Renal pelvis (tissue), 12 donors: ENCODE data around the gene ACP3. TPM values are rescaled to one million over a fixed set of nuclear protein-coding genes. Genes with fewer than 3 reads are reported as not detected.
"Not testable (repeated sequence)": the region's sequence is repeated elsewhere in the genome, so short reads cannot be mapped to it uniquely, and the experiment has no call there.

ENCODE experiments used
- DNase-seq: peaks from one replicate; pipeline ENCODE4 v3.0.0-alpha.2; 2013
- long read RNA-seq, 16 experiments: transcript quantifications; one replicate each; lab custom pipeline, GENCODE V29; 2026
- polyA plus RNA-seq, 3 donors: library from polyadenylated mRNA; unstranded; fragments of 120-200 nt; gene quantifications; one replicate each; pipeline ENCODE4 v1.2.1, GENCODE V29; 2013; ENCODE audit not compliant: insufficient read length in 3 of 3

The ACP3 gene
- polyA plus RNA-seq, result 10 to 100 TPM; 59.9 to 76.4 (median 66.5) TPM
- long read RNA-seq, donor 1, transcript ACPP-201 (10 exons, 3,125 nt), result major isoform, 6 of 25 reads
- long read RNA-seq, donor 1, partial matches to known transcripts, result 16 of 25 reads
- long read RNA-seq, donor 1, other reads (novel, unspliced or antisense), result 0 of 25 reads
- long read RNA-seq, donor 2, transcript ACPP-201 (10 exons, 3,125 nt), result minor isoform, 5 of 12 reads
- long read RNA-seq, donor 2, transcript ACPP-202 (11 exons, 1,783 nt), result major isoform, 7 of 12 reads
- long read RNA-seq, donor 2, partial matches to known transcripts, result 0 of 12 reads
- long read RNA-seq, donor 2, other reads (novel, unspliced or antisense), result 0 of 12 reads
- long read RNA-seq, donor 3, partial matches to known transcripts, result 21 of 27 reads
- long read RNA-seq, donor 3, other reads (novel, unspliced or antisense), result 0 of 27 reads
- long read RNA-seq, donor 4, partial matches to known transcripts, result 0 of 4 reads
- long read RNA-seq, donor 4, other reads (novel, unspliced or antisense), result 0 of 4 reads
- long read RNA-seq, donor 5, partial matches to known transcripts, result 0 of 4 reads
- long read RNA-seq, donor 5, other reads (novel, unspliced or antisense), result 0 of 4 reads
- long read RNA-seq, donor 6, transcript ACPP-202 (11 exons, 1,783 nt), result major isoform, 5 of 9 reads
- long read RNA-seq, donor 6, partial matches to known transcripts, result 0 of 9 reads
- long read RNA-seq, donor 6, other reads (novel, unspliced or antisense), result 0 of 9 reads
- long read RNA-seq, donor 7, transcript ACPP-201 (10 exons, 3,125 nt), result major isoform, 5 of 42 reads
- long read RNA-seq, donor 7, partial matches to known transcripts, result 34 of 42 reads
- long read RNA-seq, donor 7, other reads (novel, unspliced or antisense), result 0 of 42 reads
- long read RNA-seq, donor 8, result 0 reads
- long read RNA-seq, donor 9, partial matches to known transcripts, result 0 of 6 reads
- long read RNA-seq, donor 9, other reads (novel, unspliced or antisense), result 0 of 6 reads
- long read RNA-seq, donor 10, partial matches to known transcripts, result 0 of 6 reads
- long read RNA-seq, donor 10, other reads (novel, unspliced or antisense), result 0 of 6 reads
- long read RNA-seq, donor 11, partial matches to known transcripts, result 10 of 16 reads
- long read RNA-seq, donor 11, other reads (novel, unspliced or antisense), result 0 of 16 reads
- long read RNA-seq, donor 12, transcript ACPP-201 (10 exons, 3,125 nt), result major isoform, 8 of 11 reads
- long read RNA-seq, donor 12, partial matches to known transcripts, result 0 of 11 reads
- long read RNA-seq, donor 12, other reads (novel, unspliced or antisense), result 0 of 11 reads
- long read RNA-seq, donor 13, transcript ACPP-201 (10 exons, 3,125 nt), result major isoform, 5 of 16 reads
- long read RNA-seq, donor 13, partial matches to known transcripts, result 8 of 16 reads
- long read RNA-seq, donor 13, other reads (novel, unspliced or antisense), result 0 of 16 reads
- long read RNA-seq, donor 14, result 0 reads
- long read RNA-seq, donor 15, transcript ACPP-201 (10 exons, 3,125 nt), result major isoform, 8 of 13 reads
- long read RNA-seq, donor 15, transcript ACPP-202 (11 exons, 1,783 nt), result minor isoform, 5 of 13 reads
- long read RNA-seq, donor 15, partial matches to known transcripts, result 0 of 13 reads
- long read RNA-seq, donor 15, other reads (novel, unspliced or antisense), result 0 of 13 reads
- long read RNA-seq, donor 16, transcript ACPP-202 (11 exons, 1,783 nt), result major isoform, 8 of 11 reads
- long read RNA-seq, donor 16, partial matches to known transcripts, result 0 of 11 reads
- long read RNA-seq, donor 16, other reads (novel, unspliced or antisense), result 0 of 11 reads

DNA sequence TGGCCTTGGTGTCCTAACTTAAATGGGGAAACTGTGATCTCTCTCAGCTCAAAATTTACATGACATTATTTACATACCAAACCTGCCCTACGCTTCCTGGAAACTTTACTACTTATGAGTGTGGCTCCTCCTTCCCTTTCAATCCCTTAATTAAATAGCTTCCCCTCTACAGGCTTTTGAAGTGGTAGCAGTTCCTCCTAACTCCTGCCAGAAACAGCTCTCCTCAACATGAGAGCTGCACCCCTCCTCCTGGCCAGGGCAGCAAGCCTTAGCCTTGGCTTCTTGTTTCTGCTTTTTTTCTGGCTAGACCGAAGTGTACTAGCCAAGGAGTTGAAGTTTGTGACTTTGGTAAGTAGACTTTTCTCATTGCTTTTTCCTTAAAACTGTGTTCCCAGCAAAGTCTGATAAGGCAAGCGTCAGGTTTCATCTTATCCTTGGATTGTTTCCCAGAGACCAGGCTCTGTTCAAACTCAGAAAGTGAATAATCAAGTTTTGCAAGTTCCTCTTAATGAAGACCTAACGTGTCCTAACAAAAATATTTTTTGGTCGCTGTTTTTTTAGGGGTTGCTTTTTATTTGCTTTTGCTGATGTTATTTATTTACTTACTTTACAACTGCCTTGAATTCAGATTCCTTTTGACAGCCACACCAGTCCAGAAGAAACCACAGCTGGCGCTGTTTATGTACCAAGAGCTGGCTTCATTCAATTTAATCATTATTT, at the start of gene ACP3:
Gene ACP3 (plus strand): TSS at position 179 of the 720 bp plus-strand sequence. CDS start 50 bp downstream, at position 229.
- DNase-seq, result peak; percentile 77

- DNase-seq, result no peak
These were observed 48.3 kb upstream of the ACP3 start for GRCh38 chr3:132268956-132269355.

DNA sequence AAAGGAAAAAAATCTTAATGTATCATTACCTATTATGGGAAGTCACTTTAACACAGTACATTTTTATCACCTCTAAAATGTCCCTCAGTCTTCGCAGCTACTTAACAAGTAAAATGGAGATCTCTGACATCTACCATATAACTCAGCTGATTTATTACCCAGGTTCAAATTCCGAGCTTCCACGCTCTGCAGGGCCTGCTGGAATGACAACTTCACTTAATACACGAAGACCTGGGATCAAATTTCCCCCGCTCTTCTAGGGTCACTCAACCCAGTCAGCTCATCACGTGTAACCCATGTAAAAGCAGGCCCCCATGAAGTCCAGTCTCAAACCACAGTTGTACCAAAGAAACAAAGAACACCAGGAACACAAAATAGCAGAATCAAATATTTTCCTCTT, 44.2 kb upstream of the ACP3 start:
- peak; percentile 91 for DNase-seq

DNA sequence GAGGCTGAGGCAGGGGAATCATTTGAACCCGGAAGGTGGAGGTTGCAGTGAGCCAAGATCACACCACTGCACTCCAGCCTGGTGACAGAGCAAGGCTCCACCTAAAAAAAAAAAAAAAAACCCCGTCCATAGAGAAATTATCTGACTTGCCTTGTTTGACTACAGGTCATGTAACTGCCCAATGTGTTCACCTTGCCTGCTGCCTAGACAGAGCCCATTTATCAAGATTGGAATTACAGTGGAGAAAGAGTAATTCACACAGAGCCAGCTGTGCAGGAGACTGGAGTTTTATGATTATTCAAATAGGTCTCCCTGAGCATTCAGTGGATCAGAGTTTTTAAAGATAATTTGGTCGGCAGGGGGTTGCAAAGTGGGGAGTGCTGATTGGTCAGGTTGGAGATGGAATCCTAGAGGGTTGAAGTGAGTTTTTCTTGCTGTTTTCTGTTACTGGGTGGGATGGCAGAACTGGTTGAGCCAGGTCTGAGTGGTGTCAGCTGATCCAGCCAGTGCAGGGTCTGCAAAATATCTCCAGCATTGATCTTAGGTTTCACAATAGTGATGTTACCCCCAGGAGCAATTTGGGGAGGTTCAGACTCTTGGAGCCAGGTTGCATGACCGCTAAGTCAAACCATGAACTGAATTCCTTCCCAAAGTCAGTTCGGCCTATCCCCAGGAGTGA, 40.8 kb upstream of the ACP3 start:
- no peak for DNase-seq

DNA sequence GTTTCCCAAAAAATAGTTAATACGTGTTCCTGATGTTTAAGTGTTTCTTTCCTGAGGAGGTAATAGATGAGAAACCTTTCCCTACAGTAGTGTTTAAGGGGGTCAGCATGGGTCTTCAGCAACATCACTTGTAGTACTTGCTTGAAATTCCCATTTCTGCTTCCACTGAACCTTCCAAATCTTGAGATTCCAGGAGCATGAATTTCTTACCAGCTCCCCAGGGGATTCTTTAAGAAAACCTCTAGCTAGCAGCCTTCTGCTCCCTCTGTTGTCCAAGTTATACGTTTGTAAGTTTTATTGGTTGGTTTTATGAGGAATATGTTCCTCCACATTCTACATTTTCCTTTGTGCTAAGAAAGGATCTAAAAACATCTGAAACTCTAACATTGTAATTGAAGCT, 38.2 kb upstream of the ACP3 start:
- DNase-seq, result no peak

DNA sequence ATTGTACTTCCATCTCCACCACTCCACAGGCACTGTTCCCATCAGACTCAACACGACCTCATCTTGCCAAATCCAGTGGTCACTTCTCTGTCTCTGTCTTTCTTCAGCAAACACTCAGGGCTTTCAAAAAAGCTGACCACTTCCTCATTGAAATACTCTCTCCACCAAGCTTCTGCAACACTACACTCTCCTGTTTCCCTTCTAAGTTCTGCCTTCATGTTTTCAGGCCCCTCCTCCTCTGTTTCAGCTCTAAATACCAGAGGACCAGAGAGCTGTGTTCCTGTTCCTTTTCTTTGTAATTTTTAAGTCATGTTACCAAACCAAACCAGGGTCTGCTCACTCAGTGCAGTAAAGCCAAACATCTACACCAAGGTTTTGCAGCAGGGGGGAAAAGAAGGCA, 33.8 kb upstream of the ACP3 start:
- no peak for DNase-seq

DNA sequence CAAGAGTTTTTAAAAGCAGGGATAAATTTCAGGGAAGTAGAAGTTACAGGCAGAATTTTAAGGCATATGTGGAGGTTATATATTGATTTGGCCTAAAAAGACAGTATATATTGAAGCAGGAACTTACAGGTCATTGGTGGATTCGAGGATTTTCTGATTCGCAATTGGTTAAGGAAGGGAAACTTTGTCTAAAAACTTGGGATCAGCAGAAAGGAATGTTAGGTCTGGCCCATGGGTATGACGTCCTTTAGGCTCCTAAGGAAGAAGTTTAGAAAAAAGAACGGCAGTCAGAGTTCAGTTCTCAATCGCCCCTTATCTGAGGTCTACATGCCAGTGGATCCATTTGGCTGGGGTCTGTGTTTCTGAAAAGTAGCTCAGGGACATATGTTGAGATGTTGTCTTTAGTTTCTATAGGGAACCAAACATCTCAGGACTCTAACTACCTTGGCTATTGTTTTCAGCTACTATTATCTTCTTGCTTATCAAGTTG, 33.2 kb upstream of the ACP3 start:
- no peak for DNase-seq

DNA sequence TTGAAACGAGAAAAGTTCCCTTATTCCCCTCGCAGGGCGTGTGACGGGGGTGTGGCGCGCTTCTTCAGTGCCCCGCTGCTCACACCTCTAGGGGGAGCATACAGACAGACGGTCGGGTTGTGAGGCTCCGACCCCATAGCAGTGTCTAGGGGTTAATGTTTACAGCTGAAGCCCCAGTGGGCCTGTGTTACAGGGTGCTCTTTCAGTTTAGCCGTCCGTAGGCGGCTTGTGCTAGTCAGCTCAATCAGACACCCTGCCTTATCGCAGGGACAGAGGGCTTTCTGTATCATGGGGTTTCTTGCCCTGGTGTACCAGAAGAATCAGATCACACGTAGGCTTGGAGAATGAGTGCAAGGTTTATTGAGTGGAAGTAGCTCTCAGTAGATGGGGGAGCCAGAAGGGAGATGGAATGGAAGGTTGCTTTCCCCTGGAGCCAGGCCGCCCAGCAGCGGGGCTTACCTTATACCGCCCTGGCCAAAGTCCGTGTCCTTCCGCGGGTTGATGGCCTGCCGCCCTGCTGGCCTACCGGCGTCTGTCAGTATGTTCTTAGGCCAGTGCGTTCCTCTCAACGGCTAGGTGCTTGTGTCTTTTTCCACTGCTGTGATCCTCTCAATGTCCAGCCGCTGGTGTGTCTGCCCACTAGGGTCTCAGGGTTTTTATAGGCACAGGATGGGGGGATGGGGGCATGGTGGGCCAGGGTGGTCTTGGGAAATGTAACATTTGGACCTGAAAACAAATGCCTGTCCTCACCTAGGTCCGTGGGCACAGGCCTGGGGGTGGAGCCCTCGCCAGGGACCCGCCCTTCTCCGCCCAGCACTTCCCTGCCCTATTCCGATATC, 32.2 kb upstream of the ACP3 start:
- no peak for DNase-seq

DNA sequence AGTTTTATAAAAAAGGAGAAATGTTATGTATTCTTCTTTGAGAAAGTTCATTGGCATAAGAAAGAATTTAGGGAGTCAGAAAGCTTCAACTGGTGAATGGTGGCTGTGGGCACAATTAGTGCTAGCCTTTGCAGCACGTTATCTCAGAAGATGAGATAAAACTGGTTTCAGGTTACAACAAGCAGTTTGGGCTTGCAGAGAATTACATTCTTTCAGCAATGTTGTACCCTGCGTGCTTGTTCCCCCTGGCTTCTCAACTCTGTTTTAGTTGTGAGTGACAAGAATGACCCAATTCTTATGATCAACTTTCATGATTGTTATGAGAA, 31.6 kb upstream of the ACP3 start:
- DNase-seq, result no peak

- DNase-seq, result no peak
These were observed 31.2 kb upstream of the ACP3 start for GRCh38 chr3:132286035-132286434.

DNA sequence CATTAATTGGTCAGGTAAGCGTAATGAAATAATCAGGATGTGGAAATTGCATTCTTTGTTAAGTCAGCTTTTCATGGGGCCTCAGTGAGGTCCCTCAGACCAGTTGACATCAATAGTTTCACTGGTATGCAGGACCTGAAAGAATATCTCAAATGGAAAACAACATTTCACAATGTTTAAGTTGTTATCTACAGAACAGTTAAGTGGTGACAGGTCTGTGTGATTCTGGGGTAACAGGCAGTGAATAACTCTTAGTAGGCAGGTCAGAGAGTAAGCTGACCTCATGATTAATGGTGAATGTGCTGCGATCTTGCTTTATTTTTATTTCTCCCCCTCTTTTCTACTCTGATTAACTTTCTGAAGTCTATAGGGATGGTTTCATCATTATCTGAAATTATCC, 28.9 kb upstream of the ACP3 start:
- no peak for DNase-seq

- DNase-seq, result no peak
These were observed 27.9 kb upstream of the ACP3 start for GRCh38 chr3:132289316-132289715.

- DNase-seq, result no peak
These were observed 26.4 kb upstream of the ACP3 start for GRCh38 chr3:132290833-132291232.

GRCh38 chr3:132292042-132292441, 25.2 kb upstream of the ACP3 start:
- no peak for DNase-seq

- DNase-seq, result no peak
These were observed 24.0 kb upstream of the ACP3 start for GRCh38 chr3:132293251-132293650.

- DNase-seq, result no peak
These were observed 22.3 kb upstream of the ACP3 start for GRCh38 chr3:132294906-132295305.

DNA sequence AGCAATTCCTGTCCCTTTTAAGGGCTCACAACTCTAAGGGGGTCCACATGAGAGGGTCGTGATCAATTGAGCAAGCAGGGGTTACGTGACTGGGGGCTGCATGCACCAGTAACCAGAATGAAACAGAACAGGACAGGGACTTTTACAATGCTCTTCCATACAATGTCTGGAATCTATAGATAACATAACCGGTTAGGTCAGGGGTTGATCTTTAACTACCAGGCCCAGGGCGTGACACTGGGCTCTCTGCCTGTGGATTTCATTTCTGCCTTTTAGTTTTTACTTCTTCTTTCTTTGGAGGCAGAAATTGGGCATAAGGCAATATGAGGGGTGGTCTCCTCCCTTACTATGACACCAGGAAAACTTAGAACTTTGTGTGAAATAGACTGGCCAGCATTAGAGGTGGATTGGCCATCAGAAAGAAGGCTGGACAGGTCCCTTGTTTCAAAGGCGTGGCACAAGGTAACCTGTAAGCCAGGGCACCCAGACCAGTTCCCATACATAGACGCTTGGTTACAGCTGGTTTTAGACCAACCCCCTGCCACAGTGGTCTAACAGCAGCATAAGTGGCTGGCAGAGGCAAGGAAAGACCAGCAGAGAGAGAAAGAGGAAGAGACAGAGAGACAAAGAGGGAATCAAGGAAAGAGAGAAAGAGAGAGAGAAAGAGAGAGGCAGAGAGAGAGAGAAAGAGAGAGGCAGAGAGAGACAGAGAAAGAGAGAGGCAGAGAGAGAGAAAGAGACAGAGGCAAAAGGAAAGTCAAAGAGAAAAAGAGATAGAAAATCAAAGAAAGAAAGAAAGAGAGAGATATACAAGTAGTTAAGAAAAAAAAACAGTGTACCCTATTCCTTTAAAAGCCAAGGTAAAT, 13.6 kb upstream of the ACP3 start:
- DNase-seq, result not testable (repeated sequence)

GRCh38 chr3:132304351-132304750, 12.9 kb upstream of the ACP3 start:
- DNase-seq, result not testable (repeated sequence)
